Urothelium cell line (cell line): ENCODE measurements around the gene RTKN.

Experiments used
- DNase-seq: peaks from one replicate; pipeline ENCODE4 v3.0.0; 2011; ENCODE audit warnings: low spot score, mixed read lengths
- FAIRE-seq: peaks from 2 replicates; lab custom pipeline; 2011; peaks lifted over from hg19 to GRCh38; lab: Jason Lieb, UNC

Gene RTKN

DNA sequence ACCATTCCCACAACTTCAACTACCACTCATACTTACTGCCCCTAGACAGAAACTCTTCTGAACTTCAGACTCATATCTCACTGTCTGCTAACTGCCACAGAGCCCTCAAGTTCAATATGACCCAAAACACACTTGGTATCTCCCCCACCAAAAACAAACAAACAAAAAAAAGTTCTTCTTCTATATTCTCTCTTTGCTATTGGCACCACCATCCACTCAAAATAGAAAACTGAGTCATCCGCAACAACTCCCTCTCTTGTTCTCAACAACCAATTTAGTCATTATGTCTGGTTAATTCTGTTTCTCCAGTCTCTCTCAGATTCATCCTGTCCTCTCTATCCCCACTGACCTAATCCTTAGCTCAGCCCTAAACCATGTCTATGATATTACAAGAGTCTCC is 54.4 kb downstream of the RTKN start:
- FAIRE-seq: no peak
- no peak for DNase-seq

DNA sequence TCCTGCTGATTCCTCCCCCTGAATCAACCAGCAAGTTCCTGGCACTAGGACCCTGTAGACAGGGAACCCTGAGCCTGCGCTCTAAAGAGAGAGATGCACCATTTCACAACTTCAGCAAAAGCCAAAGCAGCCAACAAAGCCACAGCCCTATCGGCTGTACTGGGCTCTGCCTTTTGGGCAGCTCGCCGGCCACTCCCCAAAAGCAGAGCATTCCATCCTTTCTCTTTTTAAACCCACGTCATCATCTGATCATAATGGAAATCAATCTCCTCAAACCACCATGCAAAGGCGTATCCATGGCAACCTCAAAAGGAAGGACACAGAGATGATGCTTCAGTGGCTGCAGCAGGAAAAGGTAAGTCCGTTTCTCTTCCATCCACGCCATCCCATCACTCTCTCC is 56.3 kb downstream of the RTKN start:
- DNase-seq: no peak
- no peak for FAIRE-seq

DNA sequence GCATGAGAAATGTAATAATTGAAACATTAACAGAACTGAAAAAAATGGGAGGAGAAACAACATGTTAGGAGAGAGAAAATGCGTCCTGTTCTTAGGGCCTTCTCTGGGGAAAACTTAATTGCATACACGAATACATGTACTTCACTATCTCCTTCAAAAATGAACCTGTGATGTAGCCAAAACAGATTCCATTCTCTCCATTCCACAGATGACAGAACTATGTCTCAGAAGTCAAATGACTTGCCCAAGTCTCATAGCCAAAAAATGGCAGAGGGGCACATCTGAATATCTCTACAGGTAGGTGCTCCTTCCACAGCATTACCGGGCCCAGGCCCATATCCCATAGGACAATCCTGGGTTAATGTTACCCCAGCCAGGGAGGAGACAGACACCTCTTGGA is 57.7 kb downstream of the RTKN start:
- DNase-seq (no peak), FAIRE-seq (no peak)

- FAIRE-seq: no peak
Measured at GRCh38 chr2:74383254-74383653, 58.5 kb downstream of the RTKN start.

DNA sequence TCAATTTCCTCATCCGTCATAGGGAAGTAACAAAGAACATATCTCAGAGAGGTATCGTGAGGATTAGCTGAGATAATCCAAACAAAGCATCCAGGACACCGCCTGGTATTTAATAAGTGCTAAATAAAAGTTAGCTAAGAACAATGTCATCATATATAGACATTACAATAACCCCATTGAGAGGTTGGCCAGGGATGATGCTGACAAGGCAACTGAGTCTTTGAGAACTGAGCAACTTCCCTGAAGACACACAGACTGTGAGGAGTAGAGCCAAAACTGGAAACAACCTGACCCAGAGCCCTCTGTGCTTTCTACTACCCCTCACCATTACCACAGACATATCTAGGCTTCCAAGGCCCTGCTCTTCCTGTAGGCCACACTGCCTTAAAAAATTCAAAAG is 60.0 kb downstream of the RTKN start:
- no peak for DNase-seq
- FAIRE-seq: no peak

More at GRCh38 chr2:74383254-74383653, 58.5 kb downstream of the RTKN start:
- no peak for DNase-seq

GRCh38 chr2:74379851-74380789 is 61.6 kb downstream of the RTKN start, which contains the start of gene DCTN1:
Gene DCTN1 (minus strand): TSS chr2:74380311. CDS start chr2:74380037, 274 bp downstream.
- FAIRE-seq (peak; percentile 61), DNase-seq (peak; percentile 66)

DNA sequence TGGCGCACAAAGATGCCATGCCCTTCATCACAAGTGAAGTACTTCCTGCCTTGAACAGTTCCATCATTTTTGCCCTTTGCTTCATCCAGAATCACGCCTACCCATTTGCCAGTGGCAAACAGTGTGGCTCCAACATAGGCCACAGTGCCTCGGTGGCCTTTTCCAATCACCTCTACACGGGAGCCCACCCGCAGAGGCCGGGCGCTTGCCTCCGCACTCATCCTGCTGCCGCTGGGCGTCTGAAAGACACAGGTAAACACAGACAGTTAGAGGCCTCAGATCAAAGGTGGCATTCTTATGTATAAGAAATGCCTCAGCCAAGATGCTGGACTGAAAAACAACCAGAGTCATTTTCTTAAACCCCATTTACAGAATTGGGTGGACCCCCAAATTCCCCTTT is 63.7 kb downstream of the RTKN start:
- DNase-seq (no peak), FAIRE-seq (no peak)

DNA sequence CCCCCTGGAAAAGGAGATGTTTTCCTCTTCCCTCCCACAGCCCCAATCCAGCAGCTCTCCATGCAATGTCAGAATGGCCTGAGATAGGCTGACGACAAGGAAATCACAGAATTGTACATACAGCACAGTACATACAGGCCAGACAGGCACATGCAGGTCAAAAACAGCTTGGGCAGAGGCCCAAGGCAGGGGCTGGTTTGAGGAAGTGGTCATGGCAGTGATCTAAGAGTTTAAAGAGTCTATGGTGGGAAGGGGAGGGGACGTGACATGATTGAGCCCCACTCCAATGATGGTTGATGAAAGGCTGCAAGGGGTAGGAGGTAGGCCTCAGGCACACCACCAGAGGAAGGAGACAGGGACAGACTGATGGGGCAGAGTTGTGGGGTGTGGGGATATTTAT is 65.9 kb downstream of the RTKN start:
- DNase-seq (no peak), FAIRE-seq (no peak)
